T1000 (cell line): ENCODE measurements around the gene MOCS1.
"Not testable (repeated sequence)": the region's sequence is repeated elsewhere in the genome, so short reads cannot be mapped to it uniquely, and the experiment has no call there.

ENCODE experiments used
- DNase-seq: peaks from one replicate; lab custom pipeline; 2025; ENCODE audit warnings: mixed read lengths; lab: John Stamatoyannopoulos, UW

MOCS1 gene

GRCh38 chr6:39934131-39934757 lies at the start of gene MOCS1:
MOCS1 (minus strand) TSS chr6:39934462; CDS start chr6:39934417, 45 bp downstream.
- DNase-seq = peak; percentile 64

- no peak for DNase-seq
Measured at GRCh38 chr6:39984051-39984450, 49.8 kb upstream of the MOCS1 start.

GRCh38 chr6:39983193-39983592 lies 48.9 kb upstream of the MOCS1 start:
- DNase-seq = no peak

- no peak for DNase-seq
Measured at GRCh38 chr6:39982720-39983119, 48.5 kb upstream of the MOCS1 start.

GRCh38 chr6:39980839-39981580 lies 46.7 kb upstream of the MOCS1 start:
- DNase-seq = no peak

GRCh38 chr6:39979461-39980328 lies 45.4 kb upstream of the MOCS1 start:
- DNase-seq = no peak

GRCh38 chr6:39978240-39978639 lies 44.0 kb upstream of the MOCS1 start:
- DNase-seq = no peak

GRCh38 chr6:39973661-39974060 lies 39.4 kb upstream of the MOCS1 start:
- DNase-seq = no peak

- DNase-seq = not testable (repeated sequence)
Measured at GRCh38 chr6:39972717-39973116, 38.5 kb upstream of the MOCS1 start.

GRCh38 chr6:39971131-39971530 lies 36.9 kb upstream of the MOCS1 start:
- DNase-seq = not testable (repeated sequence)

- DNase-seq = no peak
Measured at GRCh38 chr6:39965751-39966150, 31.5 kb upstream of the MOCS1 start.

GRCh38 chr6:39964530-39964929 lies 30.3 kb upstream of the MOCS1 start:
- no peak for DNase-seq

GRCh38 chr6:39964094-39964493 lies 29.8 kb upstream of the MOCS1 start:
- no peak for DNase-seq

- no peak for DNase-seq
Measured at GRCh38 chr6:39962831-39963230, 28.6 kb upstream of the MOCS1 start.

- no peak for DNase-seq
Measured at GRCh38 chr6:39961178-39961577, 26.9 kb upstream of the MOCS1 start.

GRCh38 chr6:39958947-39959346 lies 24.7 kb upstream of the MOCS1 start:
- DNase-seq = no peak

GRCh38 chr6:39956936-39957335 lies 22.7 kb upstream of the MOCS1 start:
- no peak for DNase-seq

GRCh38 chr6:39953076-39953618 lies 18.9 kb upstream of the MOCS1 start:
- DNase-seq = no peak

- DNase-seq = no peak
Measured at GRCh38 chr6:39952167-39952566, 17.9 kb upstream of the MOCS1 start.

- no peak for DNase-seq
Measured at GRCh38 chr6:39951716-39952115, 17.5 kb upstream of the MOCS1 start.

- DNase-seq = no peak
Measured at GRCh38 chr6:39951191-39951590, 16.9 kb upstream of the MOCS1 start.

- no peak for DNase-seq
Measured at GRCh38 chr6:39950125-39950720, 16.0 kb upstream of the MOCS1 start.
